NCI-H2107 treated with DMSO at 0.1 percent for 48 hours (cell line): ENCODE data around the gene CORO7.
A peak's percentile ranks its signal among the peaks of the same experiment; 100 is the strongest.

ENCODE experiments used
- DNase-seq: peaks from one replicate; lab custom pipeline; 2025; ENCODE audit not compliant: unreplicated experiment; lab: John Stamatoyannopoulos, UW

Gene CORO7

DNA sequence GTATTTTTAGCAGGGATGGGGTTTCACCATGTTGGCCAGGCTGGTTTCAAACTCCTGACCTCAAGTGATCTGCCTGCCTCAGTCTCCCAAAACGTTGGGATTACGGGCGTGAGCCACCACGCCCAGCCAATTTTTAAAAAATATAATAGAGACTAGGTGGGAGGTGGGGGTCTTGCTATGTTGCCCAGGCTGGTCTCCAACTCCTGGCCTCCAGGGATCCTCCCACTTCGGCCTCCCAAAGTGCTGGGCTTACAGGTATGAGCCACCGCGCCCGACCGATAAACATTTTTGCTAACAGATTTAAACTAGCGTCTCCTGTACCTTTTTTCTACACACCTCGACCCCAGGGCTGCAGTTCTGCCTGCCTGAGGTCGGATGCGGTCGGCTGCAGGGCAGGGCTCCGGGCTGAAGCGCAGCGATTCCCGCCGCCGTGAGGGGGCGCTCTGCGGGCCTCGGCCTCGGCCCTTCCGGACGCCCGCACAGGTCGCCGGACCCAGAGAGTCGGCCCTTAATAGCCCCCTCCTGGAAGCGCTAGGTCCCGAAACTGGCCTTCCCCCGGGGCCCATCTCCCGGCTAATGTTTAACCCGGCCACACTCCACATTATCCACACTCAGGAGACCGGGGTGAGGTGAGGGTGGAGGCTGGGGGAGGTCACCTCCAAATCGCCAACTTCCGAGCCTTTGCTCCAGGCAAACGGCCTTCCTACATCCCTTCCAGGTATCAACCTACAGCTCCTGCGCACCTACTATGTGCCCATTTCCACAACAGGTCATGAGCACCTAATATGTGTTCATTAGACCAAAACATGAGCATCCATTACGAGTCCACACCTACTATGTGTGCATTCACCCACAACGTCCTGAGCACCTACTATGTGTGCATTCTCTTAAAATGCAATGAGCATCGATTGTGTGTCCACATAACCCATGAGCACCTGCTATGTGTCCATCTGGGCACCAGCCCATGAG, 102.5 kb downstream of the CORO7 start:
- no peak for DNase-seq

DNA sequence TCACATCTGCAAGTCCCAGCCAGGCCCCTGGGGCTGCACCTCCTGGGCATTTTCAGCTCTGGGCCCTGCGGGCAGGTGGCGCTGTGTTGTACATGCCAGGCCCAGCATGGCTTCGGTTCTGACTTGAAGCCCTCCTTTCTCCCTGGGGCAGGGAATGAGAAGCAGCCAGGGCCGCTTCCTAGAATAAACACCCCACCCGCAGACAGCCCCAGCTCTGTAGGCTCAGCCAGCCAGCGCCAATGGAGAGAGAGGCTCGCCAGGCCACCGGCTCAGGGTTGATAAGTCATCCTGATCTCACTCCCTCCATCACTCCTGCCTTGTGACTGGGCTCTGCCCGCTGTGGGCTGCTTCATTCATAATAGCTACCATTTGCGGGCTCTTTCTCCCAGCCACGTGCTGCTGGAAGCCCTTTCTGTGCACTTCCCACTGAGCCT, 106.5 kb downstream of the CORO7 start:
- no peak for DNase-seq

DNA sequence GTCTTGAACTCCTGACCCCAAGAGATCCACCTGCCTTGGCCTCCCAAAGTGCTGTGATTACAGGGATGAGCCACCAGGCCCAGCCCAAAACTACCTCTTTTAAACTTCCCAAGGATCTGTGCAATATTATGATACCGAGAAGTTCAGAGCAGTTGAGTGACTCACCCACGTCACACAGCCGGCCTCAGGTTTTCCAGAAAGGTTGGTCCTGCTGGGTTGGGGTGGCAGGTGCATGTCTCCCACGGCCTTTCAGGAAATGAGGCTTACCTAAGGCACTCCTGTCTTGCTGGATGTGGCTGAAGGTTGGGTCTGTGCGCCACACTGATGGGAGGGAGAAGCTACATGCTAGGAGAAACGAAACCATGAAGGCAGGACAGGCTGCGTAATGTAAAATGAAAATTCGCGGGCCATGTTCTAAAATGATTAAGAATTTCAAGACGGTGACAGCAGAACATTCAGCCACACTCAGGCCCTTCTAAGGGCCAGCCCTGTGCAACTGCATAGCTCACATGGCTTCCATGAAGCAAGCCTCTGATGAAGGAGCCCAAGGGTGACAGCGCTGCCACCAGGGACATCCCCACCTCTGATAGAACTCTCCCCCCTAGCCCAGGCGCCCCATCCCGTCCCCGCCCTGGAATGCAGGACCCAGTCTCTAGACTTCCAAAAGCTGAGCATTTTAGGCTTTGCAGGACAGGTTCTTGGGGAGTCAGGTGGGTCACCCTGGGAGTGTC, 107.1 kb downstream of the CORO7 start:
- DNase-seq = no peak

DNA sequence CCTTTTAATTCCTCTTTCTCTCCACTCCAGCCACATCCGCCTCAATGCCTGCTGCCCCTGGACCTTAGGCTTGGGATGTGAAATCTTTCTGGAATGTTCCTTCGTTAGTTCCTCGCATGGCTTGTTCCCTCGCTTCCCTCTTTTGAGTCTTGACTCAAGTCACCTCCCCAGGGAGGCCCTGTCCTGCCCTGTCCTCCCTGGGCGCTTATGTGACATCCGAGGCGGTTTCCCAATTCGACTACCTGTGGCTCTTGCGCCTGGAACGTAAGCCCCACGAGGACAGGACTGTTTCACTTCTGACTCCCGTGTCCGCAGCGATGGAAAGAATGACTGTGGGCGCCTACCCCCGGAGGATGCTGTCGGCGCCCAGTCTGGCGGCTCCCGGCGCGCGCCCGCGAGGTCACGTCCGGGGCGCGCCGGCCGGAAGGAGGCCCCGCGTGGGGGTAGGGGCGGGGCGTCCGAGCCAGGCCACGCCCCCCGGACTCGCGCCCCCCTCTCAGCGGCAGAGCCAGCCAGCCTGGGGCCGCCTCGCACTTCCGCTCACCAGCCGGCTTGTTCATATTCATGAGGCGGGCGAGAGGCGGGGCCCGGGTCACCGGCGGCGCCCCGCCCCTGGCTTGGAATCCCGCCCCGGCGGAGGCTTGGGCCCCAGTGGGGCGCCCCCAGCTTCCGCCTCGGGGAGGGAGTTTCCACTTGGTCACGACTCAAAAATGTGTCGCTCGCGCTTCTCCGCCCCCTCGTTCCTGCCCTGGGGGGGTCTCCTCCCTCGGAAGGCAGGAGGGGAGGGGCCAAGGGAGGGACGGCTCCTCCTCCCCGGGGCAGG, 109.0 kb downstream of the CORO7 start:
- DNase-seq = peak; percentile 28

DNA sequence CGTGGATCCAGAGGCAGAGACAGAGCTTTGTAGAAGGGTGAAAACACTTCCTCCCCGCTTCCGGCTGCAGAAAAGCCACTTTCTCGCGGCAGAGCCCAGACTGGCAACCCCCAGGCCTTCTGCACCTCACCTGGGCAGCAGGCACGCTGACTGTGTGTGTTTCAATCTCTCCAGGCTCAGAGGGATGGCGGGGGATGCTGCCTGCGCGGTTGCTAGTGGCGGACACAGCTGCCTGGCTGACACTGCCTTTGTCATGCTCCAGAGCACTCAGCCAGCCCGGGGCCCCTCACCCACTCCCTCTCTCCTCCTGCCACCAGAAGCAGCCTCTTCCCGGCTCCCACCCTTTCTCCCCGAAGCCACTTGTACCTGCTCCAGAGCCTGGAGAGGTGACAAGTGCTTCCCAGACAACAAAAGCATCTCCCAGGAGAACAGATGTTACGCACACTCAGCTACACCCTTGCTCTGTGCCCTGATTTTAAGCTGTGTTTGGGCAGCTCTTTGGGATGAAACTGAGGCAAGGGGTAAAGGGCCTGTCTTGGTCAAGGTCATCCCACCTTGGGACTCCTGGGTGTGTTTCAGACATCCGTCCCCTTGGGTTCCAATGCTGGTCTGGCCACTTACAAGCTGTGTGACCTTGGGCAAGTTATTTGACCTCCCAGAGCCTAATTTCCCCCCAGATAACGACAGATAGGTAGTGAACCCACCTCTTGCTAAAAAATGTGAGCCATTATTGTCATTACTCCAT, 109.8 kb downstream of the CORO7 start:
- DNase-seq = peak; percentile 87
